H9 (cell line): ENCODE data around the gene PGF. TPM values are rescaled to one million over a fixed set of nuclear protein-coding genes. Genes with fewer than 3 reads are reported as not detected.
A peak's percentile ranks its signal among the peaks of the same experiment; 100 is the strongest.

ENCODE experiments used
- DNase-seq: peaks from one replicate; pipeline ENCODE4 v3.0.0-alpha.2; 2017
- H2AFZ ChIP-seq: one replicate; pipeline ENCODE4 v1.6.1; 2013; ENCODE audit warnings: mild to moderate bottlenecking, low read length, control low read depth, moderate library complexity
- H2AK5ac ChIP-seq: 2 replicates; pipeline ENCODE4 v1.6.1; 2013; ENCODE audit warnings: low read length, control low read depth, mixed read lengths; ENCODE audit not compliant: insufficient read length
- H2BK120ac ChIP-seq: one replicate; pipeline ENCODE4 v1.6.1; 2013; ENCODE audit warnings: low read depth, mild to moderate bottlenecking, low read length, control low read depth, inconsistent platforms; ENCODE audit not compliant: poor library complexity, severe bottlenecking
- H2BK12ac ChIP-seq: 2 replicates; pipeline ENCODE4 v1.6.1; 2013; ENCODE audit warnings: low read length, control low read depth, mixed read lengths, low read depth; ENCODE audit not compliant: insufficient read length
- H2BK15ac ChIP-seq: 2 replicates; pipeline ENCODE4 v1.6.1; 2013; ENCODE audit warnings: low read depth, low read length, control low read depth
- H2BK20ac ChIP-seq: one replicate; pipeline ENCODE4 v1.6.1; 2013; ENCODE audit warnings: low read depth, mild to moderate bottlenecking, low read length, control low read depth, inconsistent platforms; ENCODE audit not compliant: poor library complexity, severe bottlenecking
- H2BK5ac ChIP-seq: 2 replicates; pipeline ENCODE4 v1.6.1; 2013; ENCODE audit warnings: low read length, control low read depth, mixed read lengths; ENCODE audit not compliant: insufficient read length
- H3K14ac ChIP-seq: 2 replicates; pipeline ENCODE4 v1.6.1; 2013; ENCODE audit warnings: low read length, control low read depth; ENCODE audit not compliant: insufficient read depth
- H3K18ac ChIP-seq: 2 replicates; pipeline ENCODE4 v1.6.1; 2013; ENCODE audit warnings: low read depth, mild to moderate bottlenecking, mixed read lengths, low read length, control low read depth; ENCODE audit not compliant: insufficient read length
- H3K23ac ChIP-seq: 2 replicates; pipeline ENCODE4 v1.6.1; 2013; ENCODE audit warnings: low read length, control low read depth, mixed read lengths, low read depth; ENCODE audit not compliant: insufficient read length
- H3K23me2 ChIP-seq: 2 replicates; pipeline ENCODE4 v1.6.1; 2013; ENCODE audit warnings: low read depth, mild to moderate bottlenecking, mixed read lengths, low read length, control low read depth; ENCODE audit not compliant: insufficient read length, poor library complexity, severe bottlenecking
- H3K27ac ChIP-seq: 2 replicates; pipeline ENCODE4 v1.5.1; 2013; ENCODE audit warnings: low read length, control low read depth, mixed read lengths, low read depth; ENCODE audit not compliant: insufficient read length
- H3K27me3 ChIP-seq: 2 replicates; pipeline ENCODE4 v1.6.1; 2013; ENCODE audit warnings: low read length, control low read depth, inconsistent platforms; ENCODE audit not compliant: insufficient read depth
- H3K4ac ChIP-seq: 2 replicates; pipeline ENCODE4 v1.6.1; 2013; ENCODE audit warnings: low read depth, mild to moderate bottlenecking, control low read depth, inconsistent platforms, low read length, moderate library complexity
- H3K4me1 ChIP-seq: 2 replicates; pipeline ENCODE4 v1.6.1; 2013; ENCODE audit warnings: low read length, control low read depth, inconsistent platforms; ENCODE audit not compliant: insufficient read depth
- H3K4me2 ChIP-seq: 2 replicates; pipeline ENCODE4 v1.6.1; 2013; ENCODE audit warnings: low read length, control low read depth, mixed read lengths; ENCODE audit not compliant: insufficient read length, insufficient read depth
- H3K56ac ChIP-seq: 2 replicates; pipeline ENCODE4 v1.6.1; 2013; ENCODE audit warnings: low read depth, mild to moderate bottlenecking, mixed read lengths, low read length, control low read depth; ENCODE audit not compliant: insufficient read length
- H3K79me1 ChIP-seq: 2 replicates; pipeline ENCODE4 v1.6.1; 2013; ENCODE audit warnings: low read depth, mild to moderate bottlenecking, moderate library complexity, low read length, control low read depth, inconsistent platforms; ENCODE audit not compliant: insufficient read depth, poor library complexity, severe bottlenecking
- H3K79me2 ChIP-seq: 2 replicates; pipeline ENCODE4 v1.6.1; 2013; ENCODE audit warnings: low read length, control low read depth, inconsistent platforms; ENCODE audit not compliant: insufficient read depth
- H3K9ac ChIP-seq: 2 replicates; pipeline ENCODE4 v1.6.1; 2013; ENCODE audit warnings: low read length, control low read depth, mixed read lengths; ENCODE audit not compliant: insufficient read length; ENCODE audit errors: extremely low read depth
- H3K9me3 ChIP-seq: one replicate; pipeline ENCODE4 v1.6.1; 2013; ENCODE audit warnings: low read depth, low read length, inconsistent platforms; ENCODE audit not compliant: control insufficient read depth
- H3T11ph ChIP-seq: one replicate; pipeline ENCODE4 v1.6.1; 2013; ENCODE audit warnings: mild to moderate bottlenecking, low read length, control low read depth, inconsistent platforms
- H4K20me1 ChIP-seq: one replicate; pipeline ENCODE4 v1.6.1; 2013; ENCODE audit not compliant: control insufficient read depth, insufficient read length, insufficient read depth
- H4K5ac ChIP-seq: 2 replicates; pipeline ENCODE4 v1.6.1; 2013; ENCODE audit warnings: low read depth, mild to moderate bottlenecking, mixed read lengths, low read length, control low read depth; ENCODE audit not compliant: insufficient read length
- H4K8ac ChIP-seq: replicated peaks from 2 replicates; pipeline ENCODE4 v1.6.1; 2013; ENCODE audit warnings: low read length, control low read depth, mixed read lengths, low read depth; ENCODE audit not compliant: insufficient read length
- H4K91ac ChIP-seq: 2 replicates; pipeline ENCODE4 v1.6.1; 2013; ENCODE audit warnings: low read depth, mild to moderate bottlenecking, moderate library complexity, mixed read lengths, low read length, control low read depth; ENCODE audit not compliant: insufficient read length
- H3K27ac Mint-ChIP-seq, 3 experiments: 2 replicates in 2 of 3; 3 replicates in 1 of 3; pipeline ENCODE4 v1.8.0; 2020 to 2021; ENCODE audit warnings: mixed read lengths in 3 of 3, mild to moderate bottlenecking in 1 of 3, moderate library complexity in 1 of 3
- H3K27me3 Mint-ChIP-seq: 2 replicates; pipeline ENCODE4 v1.8.0; 2021; ENCODE audit warnings: low read depth, mild to moderate bottlenecking, moderate library complexity, mixed read lengths
- H3K36me3 Mint-ChIP-seq, 3 experiments: 2 replicates in 2 of 3; 3 replicates in 1 of 3; pipeline ENCODE4 v1.8.0; 2020 to 2021; ENCODE audit warnings: low read depth in 3 of 3, mixed read lengths in 3 of 3; ENCODE audit not compliant: insufficient read depth in 1 of 3
- H3K4me1 Mint-ChIP-seq, 2 experiments: 2 replicates each; pipeline ENCODE4 v1.8.0; 2020; ENCODE audit warnings: mixed read lengths in 2 of 2
- H3K4me3 Mint-ChIP-seq, 2 experiments: 2 replicates in 1 of 2; 3 replicates in 1 of 2; pipeline ENCODE4 v1.8.0; 2020 to 2021; ENCODE audit warnings: mild to moderate bottlenecking in 2 of 2, mixed read lengths in 2 of 2, moderate library complexity in 1 of 2
- H3K9me3 Mint-ChIP-seq, 2 experiments: 2 replicates in 1 of 2; 3 replicates in 1 of 2; pipeline ENCODE4 v1.8.0; 2020; ENCODE audit warnings: mild to moderate bottlenecking in 2 of 2, mixed read lengths in 2 of 2, moderate library complexity in 1 of 2
- WGBS: extraction: QIAGEN DNeasy Blood & Tissue Kit; methylation state at CpG from one replicate; pipeline ENCODE4 v1.1.7; 2013; ENCODE audit warnings: missing lambda C conversion rate, low lambda C conversion rate, mixed read lengths; ENCODE audit not compliant: insufficient read length; ENCODE audit errors: extremely low coverage; 5-methylcytosine and 5-hydroxymethylcytosine counted together
- total RNA-seq: library from RNA; stranded (reverse); gene quantifications from 2 replicates; pipeline ENCODE4 v1.2.1, GENCODE V29; 2021
- TF ChIP-seq, protein P1 (sequence below): fragments of 200-600 bp; sonication (generic); conservative IDR thresholded peaks from 3 replicates; pipeline ENCODE4 v1.8.0; 2021; ENCODE audit warnings: antibody characterized with exemption, mild to moderate bottlenecking

The PGF gene
- total RNA-seq, 1 experiment from 2014 or later = 2.3 TPM

DNA sequence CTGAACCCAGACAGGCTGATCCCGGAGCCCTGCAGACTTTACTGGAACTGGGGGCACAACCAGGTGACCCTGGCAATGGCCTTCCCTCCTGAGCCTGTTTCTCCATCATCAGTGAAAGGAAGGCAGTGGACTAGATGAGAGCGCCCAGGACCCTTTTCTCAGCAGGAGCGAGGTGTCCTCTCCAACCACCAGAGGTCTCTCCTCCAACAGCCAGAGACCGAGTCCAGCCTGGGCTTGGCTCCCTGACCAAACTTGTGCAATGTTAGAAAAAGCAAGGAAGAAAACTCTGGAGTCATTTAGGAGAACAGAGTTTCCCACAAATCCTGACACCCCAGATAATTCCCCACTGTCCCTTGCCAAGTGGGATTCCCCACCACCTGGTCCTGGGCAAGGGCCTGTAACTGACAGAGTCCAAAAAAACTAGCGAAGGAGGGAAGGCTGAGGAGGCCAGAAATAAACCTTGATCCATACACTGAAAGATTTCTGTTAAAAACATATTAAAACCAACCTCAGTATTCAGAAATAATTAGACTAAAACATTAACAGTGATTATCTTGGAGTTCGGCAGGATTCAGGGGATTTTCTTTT, 41.3 kb downstream of the PGF start:
- no peak overlapping the region for H2AK5ac ChIP-seq
- peak; percentile 62 for DNase-seq
- no peak overlapping the region for H2BK5ac ChIP-seq
- no peak overlapping the region for H2BK120ac ChIP-seq
- no peak overlapping the region for H3T11ph ChIP-seq
- H3K9me3 ChIP-seq = no peaks in the 10 kb centered on the region
- WGBS = no CpG with 5 or more reads among the region's 6 CpGs
- no peak overlapping the region for H3K27ac ChIP-seq
- H2BK15ac ChIP-seq = no peak overlapping the region
- no peak overlapping the region for H4K91ac ChIP-seq
- H2BK20ac ChIP-seq = no peak overlapping the region
- H3K23ac ChIP-seq = no peak overlapping the region
- H3K4me3 Mint-ChIP-seq = no peak overlapping the region
- peaks cover 0 to 1% (median under 1%) of the 10 kb centered on the region in 3 experiments; a peak in 4 of 7 replicates for H3K36me3 Mint-ChIP-seq
- H3K4me1 Mint-ChIP-seq = peaks cover 0 to 3% of the 10 kb centered on the region in 2 experiments; a peak in 1 of 4 replicates
- H3K9me3 Mint-ChIP-seq = no peaks in the 10 kb centered on the region
- no peak overlapping the region for H4K5ac ChIP-seq
- no peaks in the 10 kb centered on the region for H3K23me2 ChIP-seq
- H3K18ac ChIP-seq = no peak overlapping the region
- no peak overlapping the region for H3K4me2 ChIP-seq
- H4K8ac ChIP-seq = no peak overlapping the region
- no peak overlapping the region for H2BK12ac ChIP-seq
- H3K79me2 ChIP-seq = no peaks in the 10 kb centered on the region
- no peak overlapping the region for H3K27ac Mint-ChIP-seq
- no peak overlapping the region for H2AFZ ChIP-seq
- no peaks in the 10 kb centered on the region for H3K27me3 ChIP-seq
- H3K9ac ChIP-seq = no peak overlapping the region
- H3K79me1 ChIP-seq = no peaks in the 10 kb centered on the region
- no peak overlapping the region for H3K4ac ChIP-seq
- H3K56ac ChIP-seq = no peak overlapping the region
- H3K14ac ChIP-seq = no peak overlapping the region
- no peaks in the 10 kb centered on the region for H4K20me1 ChIP-seq
- no peaks in the 10 kb centered on the region; the same call in 1 of the 2 replicates for H3K4me1 ChIP-seq
- TF ChIP-seq, protein P1, sequence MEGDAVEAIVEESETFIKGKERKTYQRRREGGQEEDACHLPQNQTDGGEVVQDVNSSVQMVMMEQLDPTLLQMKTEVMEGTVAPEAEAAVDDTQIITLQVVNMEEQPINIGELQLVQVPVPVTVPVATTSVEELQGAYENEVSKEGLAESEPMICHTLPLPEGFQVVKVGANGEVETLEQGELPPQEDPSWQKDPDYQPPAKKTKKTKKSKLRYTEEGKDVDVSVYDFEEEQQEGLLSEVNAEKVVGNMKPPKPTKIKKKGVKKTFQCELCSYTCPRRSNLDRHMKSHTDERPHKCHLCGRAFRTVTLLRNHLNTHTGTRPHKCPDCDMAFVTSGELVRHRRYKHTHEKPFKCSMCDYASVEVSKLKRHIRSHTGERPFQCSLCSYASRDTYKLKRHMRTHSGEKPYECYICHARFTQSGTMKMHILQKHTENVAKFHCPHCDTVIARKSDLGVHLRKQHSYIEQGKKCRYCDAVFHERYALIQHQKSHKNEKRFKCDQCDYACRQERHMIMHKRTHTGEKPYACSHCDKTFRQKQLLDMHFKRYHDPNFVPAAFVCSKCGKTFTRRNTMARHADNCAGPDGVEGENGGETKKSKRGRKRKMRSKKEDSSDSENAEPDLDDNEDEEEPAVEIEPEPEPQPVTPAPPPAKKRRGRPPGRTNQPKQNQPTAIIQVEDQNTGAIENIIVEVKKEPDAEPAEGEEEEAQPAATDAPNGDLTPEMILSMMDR = peak; percentile 75
- no peaks in the 10 kb centered on the region for H3K27me3 Mint-ChIP-seq
